Lower lobe of right lung (tissue), 2 donors: ENCODE measurements around the gene RING1. TPM values are rescaled to one million over a fixed set of nuclear protein-coding genes. Genes with fewer than 3 reads are reported as not detected.

ENCODE experiments used
- ATAC-seq, 2 donors: fragments of 200-7000 bp; cut with Tn5 transposase; one replicate each; pipeline ENCODE4 v1.9.1; 2020 to 2022; ENCODE audit warnings: mild to moderate bottlenecking in 2 of 2, moderate library complexity in 2 of 2
- DNase-seq: peaks from one replicate; pipeline ENCODE4 v3.0.0-alpha.2; 2020
- H3K27ac ChIP-seq: fragments of 200-600 bp; one replicate; pipeline ENCODE4 v1.8.0; 2022
- H3K27me3 ChIP-seq: fragments of 200-600 bp; one replicate; pipeline ENCODE4 v1.8.0; 2022; ENCODE audit warnings: low read depth
- H3K36me3 ChIP-seq: fragments of 200-600 bp; one replicate; pipeline ENCODE4 v1.8.0; 2022; ENCODE audit warnings: mild to moderate bottlenecking
- H3K4me1 ChIP-seq: fragments of 200-600 bp; one replicate; pipeline ENCODE4 v1.8.0; 2022
- H3K4me3 ChIP-seq: fragments of 200-600 bp; one replicate; pipeline ENCODE4 v1.8.0; 2022; ENCODE audit warnings: mild to moderate bottlenecking
- H3K9me3 ChIP-seq: fragments of 200-600 bp; one replicate; pipeline ENCODE4 v1.8.0; 2022
- CTCF ChIP-seq: fragments of 200-600 bp; IDR thresholded peaks from one replicate; pipeline ENCODE4 v1.8.0; 2022; ENCODE audit warnings: antibody characterized with exemption, mild to moderate bottlenecking
- intact Hi-C: fragments of 100-400 bp; cut with DNase I; formaldehyde crosslinking; loops from one replicate; pipeline ENCODE4 v1.11.0; 2022
- total RNA-seq: library from RNA; stranded (reverse); fragmentation: NEBNext Ultra II Directional; extraction: Animal tissue kit (Norgen Biotek cat#: 25700); gene quantifications from one replicate; pipeline ENCODE4 v1.2.1, GENCODE V29; 2021
- donor health status: DM: no; HTN: yes; CAD: no; lungs with severe emphysema.

Gene RING1
- total RNA-seq, 1 donor from 2014 or later, result 43.1 TPM

DNA sequence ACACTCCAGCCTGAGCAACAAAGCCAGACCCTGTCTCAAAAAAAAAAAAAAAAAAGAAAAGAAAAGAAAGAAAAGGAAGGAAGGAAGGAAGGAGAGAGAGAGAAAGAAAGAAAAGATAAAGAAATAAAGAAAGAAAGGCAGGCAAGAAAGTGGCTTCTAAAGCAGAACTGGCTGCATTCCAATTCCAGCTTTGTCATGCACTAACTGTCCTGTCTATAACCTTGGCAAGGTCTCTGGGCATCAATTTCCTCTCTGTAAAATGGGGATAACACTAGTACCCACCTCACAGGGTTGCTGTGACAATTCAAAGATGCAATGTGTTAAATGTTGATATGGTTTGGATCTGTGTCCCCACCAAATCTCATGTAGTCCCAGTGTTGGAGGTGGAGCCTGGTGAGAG lies 28.0 kb downstream of the RING1 start:
- no peak for ATAC-seq
- TF ChIP-seq CTCF, result no peak
- no peaks in the 10 kb centered on the region for H3K36me3 ChIP-seq
- peaks cover 18% of the 10 kb centered on the region for H3K27me3 ChIP-seq
- H3K4me3 ChIP-seq, result no peak overlapping the region
- DNase-seq, result no peak
- no peak overlapping the region for H3K27ac ChIP-seq
- H3K9me3 ChIP-seq, result no peaks in the 10 kb centered on the region
- no peaks in the 10 kb centered on the region for H3K4me1 ChIP-seq
- intact Hi-C loops, result no loop called here

DNA sequence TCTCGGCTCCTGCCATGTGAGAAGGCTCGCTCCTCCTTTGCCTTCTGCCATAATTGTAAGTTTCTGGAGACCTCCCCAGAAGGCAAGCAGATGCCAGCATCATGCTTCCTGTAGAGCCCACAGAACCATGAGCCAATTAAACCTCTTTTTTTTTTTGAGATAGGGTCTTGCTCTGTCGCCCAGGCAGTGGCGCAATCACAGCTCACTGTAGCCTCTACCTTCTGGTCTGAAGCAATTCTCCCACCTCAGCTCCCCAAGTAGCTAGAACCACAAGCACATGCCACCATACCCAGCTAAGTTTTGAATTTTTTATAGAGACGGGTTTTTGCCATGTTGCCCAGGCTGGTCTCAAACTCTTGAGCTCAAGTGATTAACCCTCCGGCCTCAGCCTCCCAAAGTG lies 28.6 kb downstream of the RING1 start:
- Histone ChIP-seq H3K27me3 (peaks cover 18% of the 10 kb centered on the region), H3K27ac (no peak overlapping the region)
- intact Hi-C loops, result no loop called here

GRCh38 chr6:33237741-33238140 lies 29.4 kb downstream of the RING1 start:
- no peak for TF ChIP-seq CTCF
- intact Hi-C loops, result no loop called here
- H3K27ac ChIP-seq, result no peak overlapping the region
- no peaks in the 10 kb centered on the region for H3K4me1 ChIP-seq
- H3K4me3 ChIP-seq, result no peak overlapping the region
- no peaks in the 10 kb centered on the region for H3K36me3 ChIP-seq
- ATAC-seq (no peak), DNase-seq (no peak)
- no peaks in the 10 kb centered on the region for H3K9me3 ChIP-seq
- H3K27me3 ChIP-seq, result peaks cover 18% of the 10 kb centered on the region

More for the DNA sequence above, 28.6 kb downstream of the RING1 start:
- ATAC-seq (no peak), DNase-seq (no peak)
- Histone ChIP-seq H3K9me3 (no peaks in the 10 kb centered on the region), H3K36me3 (no peaks in the 10 kb centered on the region), H3K4me1 (no peaks in the 10 kb centered on the region), H3K4me3 (no peak overlapping the region)
- no peak for TF ChIP-seq CTCF

DNA sequence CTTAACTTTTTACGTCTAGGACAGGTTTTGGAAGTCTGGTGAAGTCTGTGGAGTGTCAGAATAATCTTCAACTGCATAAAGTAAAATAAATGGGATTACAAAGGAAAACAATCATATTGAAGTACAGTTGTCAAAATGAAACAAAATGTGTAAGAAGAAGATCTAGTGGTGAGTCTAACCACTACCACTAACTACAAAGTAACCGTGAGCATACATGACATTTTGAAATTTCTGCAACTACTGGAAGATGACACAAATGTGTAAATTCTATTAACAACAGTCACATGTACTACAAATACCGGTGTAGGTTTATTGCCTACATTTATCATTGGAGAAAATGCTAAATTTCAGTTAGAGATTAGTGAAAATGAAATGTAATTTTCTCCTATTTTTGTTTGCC lies 33.7 kb downstream of the RING1 start:
- no peaks in the 10 kb centered on the region for H3K27me3 ChIP-seq
- H3K4me3 ChIP-seq, result no peak overlapping the region
- no peaks in the 10 kb centered on the region for H3K4me1 ChIP-seq
- TF ChIP-seq CTCF, result no peak
- H3K9me3 ChIP-seq, result no peaks in the 10 kb centered on the region
- intact Hi-C loops, result no loop called here
- no peak overlapping the region for H3K27ac ChIP-seq
- ATAC-seq, result no peak
- no peaks in the 10 kb centered on the region for H3K36me3 ChIP-seq
- DNase-seq, result no peak

DNA sequence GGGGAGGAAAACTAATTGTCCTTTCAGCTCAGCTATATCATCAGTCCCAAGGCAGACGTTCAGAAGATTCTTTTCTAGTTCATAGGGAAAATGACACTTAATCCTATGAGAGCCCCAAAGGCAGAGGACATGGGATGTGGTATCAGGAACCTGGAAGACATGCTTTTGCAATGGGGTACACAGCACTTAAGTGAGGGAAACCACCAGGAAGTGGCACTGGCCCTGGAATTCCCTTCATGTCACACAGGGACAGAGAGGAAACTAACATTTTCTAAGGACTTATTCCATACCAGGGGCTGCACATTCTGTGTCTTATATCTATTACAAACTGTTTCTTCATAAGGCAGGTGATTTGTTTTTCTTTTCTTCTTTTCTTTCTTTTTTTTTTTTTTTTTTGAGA lies 35.2 kb downstream of the RING1 start:
- intact Hi-C loops, result no loop called here
- Histone ChIP-seq H3K9me3 (no peaks in the 10 kb centered on the region), H3K27ac (no peak overlapping the region), H3K4me3 (no peak overlapping the region), H3K27me3 (no peaks in the 10 kb centered on the region), H3K4me1 (peaks cover 9% of the 10 kb centered on the region), H3K36me3 (no peaks in the 10 kb centered on the region)
- no peak for TF ChIP-seq CTCF
- no peak for DNase-seq
- ATAC-seq, result no peak
